ACC112 (cell line): ENCODE data around the gene NEMF.

Experiments used
- H2AFZ ChIP-seq: fragments of 200-600 bp; sonication (generic); one replicate; pipeline ENCODE4 v1.6.0; 2017; ENCODE audit warnings: antibody characterized with exemption, low read length; ENCODE audit not compliant: unreplicated experiment
- H3K27ac ChIP-seq: fragments of 200-600 bp; sonication (generic); 2 replicates; pipeline ENCODE4 v1.5.1; 2014; ENCODE audit warnings: low read depth, mild to moderate bottlenecking, antibody characterized with exemption, low read length, moderate library complexity
- H3K27me3 ChIP-seq: fragments of 200-600 bp; sonication (generic); 2 replicates; pipeline ENCODE4 v1.6.1; 2014; ENCODE audit warnings: mild to moderate bottlenecking, antibody characterized with exemption, low read length, moderate library complexity, mixed read lengths; ENCODE audit not compliant: insufficient read depth
- H3K36me3 ChIP-seq: fragments of 200-600 bp; sonication (generic); 2 replicates; pipeline ENCODE4 v1.6.1; 2016; ENCODE audit warnings: mild to moderate bottlenecking, antibody characterized with exemption, low read length, moderate library complexity, mixed read lengths; ENCODE audit not compliant: insufficient read depth
- H3K4me1 ChIP-seq: fragments of 200-600 bp; sonication (generic); one replicate; pipeline ENCODE4 v1.6.1; 2016; ENCODE audit warnings: low read length, mixed read lengths; ENCODE audit not compliant: insufficient read depth, unreplicated experiment, control insufficient read depth
- H3K4me3 ChIP-seq: fragments of 200-600 bp; sonication (generic); 2 replicates; pipeline ENCODE4 v1.5.1; 2014; ENCODE audit warnings: mild to moderate bottlenecking, low read depth, low read length
- H3K79me2 ChIP-seq: fragments of 200-600 bp; sonication (generic); one replicate; pipeline ENCODE4 v1.6.0; 2016; ENCODE audit warnings: low read length; ENCODE audit not compliant: control insufficient read depth, unreplicated experiment, insufficient read depth

The NEMF gene

GRCh38 chr14:49893309-49894213 lies 41.0 kb upstream of the NEMF start:
- no peaks in the 10 kb centered on the region for H3K27me3 ChIP-seq
- peak overlapping the region; percentile 97 for H3K27ac ChIP-seq
- peaks cover 31% of the 10 kb centered on the region for H3K36me3 ChIP-seq
- H3K4me1 ChIP-seq, result peaks cover 23% of the 10 kb centered on the region
- peaks cover 61% of the 10 kb centered on the region for H3K79me2 ChIP-seq
- H2AFZ ChIP-seq, result no peak overlapping the region
- H3K4me3 ChIP-seq, result peak overlapping the region; percentile 97

DNA sequence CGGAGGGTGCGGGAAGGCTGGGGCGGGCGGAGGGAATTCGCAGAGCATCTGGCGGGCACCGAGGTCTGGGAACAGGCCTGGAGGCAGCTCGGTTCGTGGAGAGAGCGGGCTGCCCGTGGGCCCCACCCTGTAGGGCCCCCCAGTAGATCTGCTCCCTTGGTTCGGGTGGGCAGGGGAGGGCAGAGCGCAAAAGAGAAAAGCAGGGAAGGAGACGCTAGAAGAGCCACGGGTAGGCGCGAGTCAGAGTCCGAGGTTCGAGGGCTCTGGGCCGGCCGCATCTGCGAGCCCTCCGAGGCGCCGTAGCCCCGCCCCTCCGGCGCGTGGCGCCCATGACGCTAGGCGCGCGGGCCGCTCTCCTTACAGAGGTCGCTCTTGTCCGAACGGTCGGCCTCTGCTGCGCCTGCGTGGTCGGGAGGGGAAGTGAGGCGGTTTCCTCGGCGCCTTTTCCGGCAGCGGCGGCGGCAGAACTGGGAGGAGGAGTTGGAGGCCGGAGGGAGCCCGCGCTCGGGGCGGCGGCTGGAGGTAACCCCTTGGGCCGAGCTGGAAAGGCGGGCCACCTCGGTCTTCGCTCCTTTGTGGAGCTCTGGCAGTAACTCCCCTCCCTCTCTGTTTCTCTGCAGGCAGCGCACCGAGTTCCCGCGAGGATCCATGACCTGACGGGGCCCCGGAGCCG lies 40.2 kb upstream of the NEMF start, which contains the start of gene ARF6:
Gene ARF6, plus strand, starts transcription at position 447 of the 673 bp plus-strand sequence. CDS start 655 bp downstream, outside the sequence.
- no peaks in the 10 kb centered on the region for H3K27me3 ChIP-seq
- peaks cover 31% of the 10 kb centered on the region for H3K36me3 ChIP-seq
- H3K79me2 ChIP-seq, result peaks cover 55% of the 10 kb centered on the region
- H3K27ac ChIP-seq, result peak within 1 kb of the TSS; percentile 97
- peak within 1 kb of the TSS; percentile 71 for H2AFZ ChIP-seq
- peaks cover 16% of the 10 kb centered on the region for H3K4me1 ChIP-seq
- H3K4me3 ChIP-seq, result peak within 1 kb of the TSS; percentile 97

GRCh38 chr14:49892301-49892635 lies 39.7 kb upstream of the NEMF start:
- Histone ChIP-seq H3K4me3 (peak overlapping the region; percentile 97), H3K79me2 (peaks cover 50% of the 10 kb centered on the region), H3K4me1 (peaks cover 13% of the 10 kb centered on the region), H2AFZ (peak overlapping the region; percentile 71), H3K27ac (peak overlapping the region; percentile 97), H3K27me3 (no peaks in the 10 kb centered on the region), H3K36me3 (peaks cover 31% of the 10 kb centered on the region)

GRCh38 chr14:49888293-49888692 lies 35.7 kb upstream of the NEMF start:
- peaks cover 7% of the 10 kb centered on the region for H3K4me1 ChIP-seq

GRCh38 chr14:49886523-49886922 lies 33.9 kb upstream of the NEMF start:
- no peak overlapping the region for H3K27ac ChIP-seq
- no peaks in the 10 kb centered on the region for H3K36me3 ChIP-seq
- peaks cover 9% of the 10 kb centered on the region for H3K4me1 ChIP-seq
- no peak overlapping the region for H3K4me3 ChIP-seq
- peaks cover 7% of the 10 kb centered on the region for H3K79me2 ChIP-seq
- no peaks in the 10 kb centered on the region for H3K27me3 ChIP-seq
- H2AFZ ChIP-seq, result no peak overlapping the region

More at GRCh38 chr14:49888293-49888692, 35.7 kb upstream of the NEMF start:
- Histone ChIP-seq H2AFZ (no peak overlapping the region), H3K79me2 (peaks cover 10% of the 10 kb centered on the region), H3K36me3 (no peaks in the 10 kb centered on the region), H3K27ac (no peak overlapping the region), H3K4me3 (no peak overlapping the region), H3K27me3 (no peaks in the 10 kb centered on the region)

DNA sequence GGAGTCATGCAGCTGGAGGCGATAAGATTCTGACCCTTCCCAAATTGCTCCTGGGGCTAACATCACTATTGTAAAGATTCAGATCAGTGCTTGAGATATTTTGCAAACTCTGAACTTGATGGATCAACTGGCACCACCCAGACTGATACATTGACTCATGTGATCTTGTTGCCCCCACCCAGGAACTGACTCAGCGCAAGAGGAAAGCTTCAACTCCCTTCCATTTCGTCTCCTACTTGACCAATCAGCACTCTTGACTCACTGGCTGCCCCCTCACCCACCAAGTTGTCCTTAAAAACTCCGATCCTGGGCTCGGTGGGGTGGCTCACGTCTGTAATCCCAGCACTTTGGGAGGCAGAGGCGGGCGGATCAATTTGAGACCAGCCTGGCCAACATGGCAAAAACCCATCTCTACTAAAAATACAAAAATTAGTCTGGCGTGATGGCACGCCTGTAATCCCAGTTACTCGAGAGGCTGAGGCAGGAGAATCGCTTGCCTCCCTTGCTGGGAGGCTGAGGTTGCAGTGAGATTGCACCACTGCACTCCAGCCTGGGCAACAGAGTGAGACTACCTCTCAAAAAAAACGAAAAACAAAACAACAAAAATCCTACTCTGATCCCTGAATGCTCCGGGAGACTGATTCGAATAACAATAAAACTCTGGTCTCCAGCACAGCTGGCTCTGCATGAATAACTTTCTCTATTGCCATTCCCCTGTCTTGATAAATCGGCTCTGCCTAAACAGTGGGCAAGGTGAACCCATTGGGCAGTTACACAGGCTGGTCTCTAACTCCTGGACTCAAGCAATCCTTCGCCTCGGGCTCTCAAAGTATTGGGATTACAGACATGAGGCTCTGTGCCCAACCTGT lies 30.5 kb upstream of the NEMF start:
- peaks cover 12% of the 10 kb centered on the region for H3K4me1 ChIP-seq
- H3K27ac ChIP-seq, result peak overlapping the region; percentile 31; the same call in 1 of the 2 replicates
- H3K27me3 ChIP-seq, result no peaks in the 10 kb centered on the region
- no peak overlapping the region for H2AFZ ChIP-seq
- no peaks in the 10 kb centered on the region for H3K79me2 ChIP-seq
- H3K4me3 ChIP-seq, result no peak overlapping the region
- H3K36me3 ChIP-seq, result no peaks in the 10 kb centered on the region

DNA sequence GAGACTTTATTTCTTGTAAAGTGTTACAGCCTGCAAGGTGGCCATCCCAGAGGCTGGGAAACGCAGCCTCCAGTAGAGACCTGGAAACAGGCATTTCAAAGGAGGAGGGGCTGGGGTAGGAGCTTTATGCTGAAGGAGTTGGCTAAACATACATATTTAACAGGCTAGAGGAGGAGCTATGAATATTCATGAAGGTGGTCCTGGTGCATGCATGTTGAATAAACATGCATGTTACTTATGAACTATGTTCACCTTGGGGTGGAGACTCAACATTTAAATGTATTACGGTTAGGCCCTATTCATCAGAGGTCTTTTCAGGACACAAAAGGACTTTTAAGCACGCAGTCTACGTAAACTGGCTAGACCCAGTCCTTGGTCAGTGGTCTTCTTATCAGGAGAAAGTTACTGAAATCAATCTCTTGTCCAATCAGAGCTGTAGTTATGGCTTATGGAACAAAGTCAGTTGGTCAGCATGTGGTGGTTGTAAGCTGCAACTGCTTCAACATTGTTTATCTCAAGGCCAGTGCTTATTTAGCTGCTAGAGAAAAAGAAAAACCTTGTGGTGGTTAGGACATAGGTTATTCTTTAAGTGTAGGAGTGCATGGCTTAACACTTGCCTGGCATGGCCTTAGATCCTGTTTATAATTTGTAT lies 28.9 kb upstream of the NEMF start:
- Histone ChIP-seq H3K27me3 (no peaks in the 10 kb centered on the region), H3K27ac (no peak overlapping the region)

DNA sequence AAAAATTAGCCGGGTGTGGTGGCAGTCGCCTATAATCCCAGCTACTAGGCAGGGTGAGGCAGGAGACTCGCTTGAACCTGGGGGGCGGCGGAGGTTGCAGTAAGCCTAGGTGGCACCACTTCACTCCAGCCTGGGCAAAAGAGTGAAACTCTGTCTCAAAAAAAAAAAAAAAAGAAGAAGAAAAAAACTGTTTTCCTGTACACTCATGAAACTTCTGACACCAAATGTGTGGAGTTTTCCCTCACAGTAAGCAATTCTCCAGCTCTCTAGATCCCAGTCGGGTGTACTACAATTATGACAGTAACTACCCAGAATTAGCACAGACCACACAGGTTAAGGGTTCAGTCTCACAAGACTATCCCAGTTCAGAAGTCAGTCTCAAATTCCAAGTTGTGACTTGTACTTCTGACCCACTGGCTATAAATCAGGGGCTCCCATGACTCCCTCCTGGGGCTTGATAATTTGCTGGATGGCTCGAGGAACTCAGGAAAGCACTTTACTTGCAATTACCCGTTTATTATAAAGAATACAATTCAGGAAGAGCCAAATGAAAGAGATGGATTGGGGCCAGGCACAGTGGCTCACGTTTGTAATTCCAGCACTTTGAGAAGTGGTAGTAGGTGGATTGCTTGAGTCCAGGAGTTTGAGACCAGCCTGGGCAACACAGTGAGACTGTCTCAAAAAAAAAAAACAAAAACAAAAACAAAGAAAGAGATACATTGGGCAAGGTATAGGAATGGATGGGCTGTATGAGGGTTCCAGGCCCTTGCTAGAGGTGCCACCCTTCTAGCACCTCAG lies 27.9 kb upstream of the NEMF start:
- Histone ChIP-seq H2AFZ (peak overlapping the region; percentile 20), H3K4me3 (no peak overlapping the region)

More for the DNA sequence above, 28.9 kb upstream of the NEMF start:
- no peaks in the 10 kb centered on the region for H3K36me3 ChIP-seq
- no peak overlapping the region for H2AFZ ChIP-seq
- no peaks in the 10 kb centered on the region for H3K79me2 ChIP-seq
- H3K4me3 ChIP-seq, result no peak overlapping the region
- H3K4me1 ChIP-seq, result peaks cover 12% of the 10 kb centered on the region

DNA sequence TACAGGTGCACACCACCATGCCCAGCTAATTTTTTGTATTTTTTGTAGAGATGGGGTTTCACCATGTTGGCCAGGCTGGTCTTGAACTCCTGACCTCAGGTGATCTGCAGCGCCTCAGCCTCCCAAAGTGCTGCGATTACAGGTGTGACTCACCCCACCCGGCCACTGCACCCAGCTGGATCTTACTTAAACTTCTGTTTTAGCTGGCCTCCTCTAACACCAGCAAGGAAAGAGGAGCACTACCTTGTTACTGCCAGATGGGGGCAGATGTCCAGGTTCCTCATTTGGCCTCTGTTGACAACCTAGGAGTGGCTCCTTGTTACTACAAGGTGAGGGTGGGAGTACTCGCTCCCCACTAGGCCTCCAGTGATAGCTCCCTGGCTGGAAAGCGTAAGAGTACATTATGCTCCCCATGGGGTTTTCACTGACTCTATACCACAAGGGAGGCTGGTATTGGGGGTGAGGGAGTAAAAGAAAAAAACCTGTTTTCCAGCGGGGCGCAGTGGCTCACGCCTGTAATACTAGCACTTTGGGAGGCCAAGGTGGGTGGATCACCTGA lies 27.1 kb upstream of the NEMF start:
- Histone ChIP-seq H3K27ac (no peak overlapping the region), H3K79me2 (no peaks in the 10 kb centered on the region), H3K36me3 (no peaks in the 10 kb centered on the region), H3K4me1 (peaks cover 12% of the 10 kb centered on the region), H2AFZ (no peak overlapping the region), H3K4me3 (no peak overlapping the region), H3K27me3 (no peaks in the 10 kb centered on the region)

More for the DNA sequence above, 27.9 kb upstream of the NEMF start:
- Histone ChIP-seq H3K27me3 (no peaks in the 10 kb centered on the region), H3K4me1 (peaks cover 12% of the 10 kb centered on the region), H3K79me2 (no peaks in the 10 kb centered on the region), H3K27ac (no peak overlapping the region), H3K36me3 (no peaks in the 10 kb centered on the region)
